ENCODE results near the gene PPP1R12C.

Gene PPP1R12C

DNA sequence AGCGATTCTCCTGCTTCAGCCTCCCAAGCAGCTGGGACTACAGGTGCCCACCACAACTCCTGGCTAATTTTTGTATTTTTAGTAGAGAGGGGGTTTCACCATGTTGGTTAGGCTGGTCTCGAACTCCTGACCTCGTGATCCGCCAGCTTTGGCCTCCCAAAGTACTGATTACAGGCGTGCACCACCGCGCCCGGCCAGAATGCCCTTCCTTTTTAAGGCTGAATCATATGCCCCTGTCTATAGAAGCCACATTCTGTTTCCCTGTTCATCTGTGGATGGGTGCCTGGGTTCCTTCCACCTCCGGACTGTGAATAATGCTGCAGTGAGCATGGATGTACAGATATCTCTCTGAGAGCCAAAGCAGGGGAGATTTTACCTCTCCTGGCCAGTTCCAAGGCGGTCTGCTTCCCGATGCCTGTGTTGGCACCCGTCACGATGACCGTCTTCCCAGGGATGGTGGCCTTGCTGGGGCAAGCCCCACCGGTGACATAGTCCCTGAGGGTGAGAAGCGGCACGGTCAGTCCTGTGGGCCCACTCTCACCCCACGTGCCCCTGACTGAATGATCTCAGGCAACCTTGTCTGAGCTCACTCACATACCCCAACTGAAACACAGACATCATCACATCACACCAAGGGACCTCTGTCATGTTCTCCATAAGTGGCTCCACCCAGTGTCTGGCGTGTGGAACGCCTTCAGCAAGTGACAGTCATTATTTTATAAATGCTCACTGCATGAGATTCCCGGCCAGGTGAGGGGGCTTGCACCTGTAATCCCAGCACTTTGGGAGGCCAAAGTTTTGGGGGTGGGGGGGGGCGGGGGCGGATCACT is 58.4 kb downstream of the PPP1R12C start:
- no peaks in the 10 kb centered on the region for H3K4me1 ChIP-seq (ENCODE audit: control insufficient read depth, low read depth, low read length)
- no peaks in the 10 kb centered on the region for H3K9me3 ChIP-seq (ENCODE audit: control insufficient read depth, low read depth, low read length)
- H3K36me3 ChIP-seq (ENCODE audit: control insufficient read depth, low read depth, low read length), result peaks cover 8% of the 10 kb centered on the region
- H3K4me3 ChIP-seq (ENCODE audit: low read length), result no peak overlapping the region
- H3K9ac ChIP-seq (ENCODE audit: low read length), result no peak overlapping the region
- H3K27me3 ChIP-seq (ENCODE audit: control insufficient read depth, insufficient read depth, low read length), result peaks cover 5% of the 10 kb centered on the region
- no peak overlapping the region for H3K27ac ChIP-seq (ENCODE audit: low read length)

- H3K27me3 ChIP-seq (ENCODE audit: control insufficient read depth, insufficient read depth, low read length), result no peaks in the 10 kb centered on the region
- no peak overlapping the region for H3K27ac ChIP-seq (ENCODE audit: low read length)
- no peaks in the 10 kb centered on the region for H3K4me1 ChIP-seq (ENCODE audit: control insufficient read depth, low read depth, low read length)
- H3K4me3 ChIP-seq (ENCODE audit: low read length), result no peak overlapping the region
- peaks cover 10% of the 10 kb centered on the region for H3K36me3 ChIP-seq (ENCODE audit: control insufficient read depth, low read depth, low read length)
- no peaks in the 10 kb centered on the region for H3K9me3 ChIP-seq (ENCODE audit: control insufficient read depth, low read depth, low read length)
- no peak overlapping the region for H3K9ac ChIP-seq (ENCODE audit: low read length)
These were observed 60.6 kb downstream of the PPP1R12C start for GRCh38 chr19:55056827-55057226.

GRCh38 chr19:55053735-55054134 is 63.7 kb downstream of the PPP1R12C start:
- H3K4me3 ChIP-seq (ENCODE audit: low read length), result no peak overlapping the region
- H3K4me1 ChIP-seq (ENCODE audit: control insufficient read depth, low read depth, low read length), result no peaks in the 10 kb centered on the region
- H3K27ac ChIP-seq (ENCODE audit: low read length), result no peak overlapping the region
- no peak overlapping the region for H3K9ac ChIP-seq (ENCODE audit: low read length)
- H3K36me3 ChIP-seq (ENCODE audit: control insufficient read depth, low read depth, low read length), result peaks cover 21% of the 10 kb centered on the region
- H3K9me3 ChIP-seq (ENCODE audit: control insufficient read depth, low read depth, low read length), result no peaks in the 10 kb centered on the region
- no peaks in the 10 kb centered on the region for H3K27me3 ChIP-seq (ENCODE audit: control insufficient read depth, insufficient read depth, low read length)

DNA sequence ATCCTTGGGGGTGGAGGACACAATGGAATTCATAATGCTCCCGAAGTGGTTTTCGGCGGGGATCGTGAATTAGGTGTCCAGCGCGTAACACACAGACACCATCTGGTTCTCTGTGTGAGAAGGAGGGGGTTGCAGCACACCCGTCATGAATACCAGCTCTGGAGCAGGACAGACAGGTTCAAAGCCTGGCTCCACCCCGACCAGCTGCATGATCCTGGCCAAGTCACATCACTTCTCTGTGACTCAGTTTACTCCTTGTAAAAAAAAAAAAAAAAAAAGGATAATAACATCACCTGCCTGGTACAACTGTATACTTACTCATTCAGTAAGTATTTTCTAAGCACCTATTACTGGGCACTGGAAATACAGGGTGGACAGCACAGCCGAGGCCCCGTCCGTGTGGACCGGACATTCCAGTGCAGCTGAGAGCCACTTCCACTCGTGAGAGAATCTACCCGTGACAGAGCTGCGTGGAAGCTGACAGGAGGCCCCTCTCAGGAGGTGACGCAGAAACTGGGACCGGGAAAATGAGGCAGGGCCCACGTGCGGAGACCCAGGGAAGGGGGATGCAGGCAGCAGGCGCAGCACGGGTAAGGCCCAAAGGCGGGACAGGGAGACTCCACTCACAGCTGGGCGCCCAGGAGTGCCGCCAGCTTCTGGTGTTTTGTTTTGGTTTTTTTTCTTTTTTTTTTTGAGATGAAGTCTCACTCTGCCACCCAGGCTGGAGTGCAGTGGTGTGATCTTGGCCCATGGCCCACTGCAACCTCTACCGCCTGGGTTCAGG is 66.5 kb downstream of the PPP1R12C start:
- no peak overlapping the region for H3K4me3 ChIP-seq (ENCODE audit: low read length)
- no peak overlapping the region for H3K9ac ChIP-seq (ENCODE audit: low read length)
- H3K4me1 ChIP-seq (ENCODE audit: control insufficient read depth, low read depth, low read length), result no peaks in the 10 kb centered on the region
- H3K9me3 ChIP-seq (ENCODE audit: control insufficient read depth, low read depth, low read length), result no peaks in the 10 kb centered on the region
- no peaks in the 10 kb centered on the region for H3K27me3 ChIP-seq (ENCODE audit: control insufficient read depth, insufficient read depth, low read length)
- no peak overlapping the region for H3K27ac ChIP-seq (ENCODE audit: low read length)
- peaks cover 46% of the 10 kb centered on the region for H3K36me3 ChIP-seq (ENCODE audit: control insufficient read depth, low read depth, low read length)

DNA sequence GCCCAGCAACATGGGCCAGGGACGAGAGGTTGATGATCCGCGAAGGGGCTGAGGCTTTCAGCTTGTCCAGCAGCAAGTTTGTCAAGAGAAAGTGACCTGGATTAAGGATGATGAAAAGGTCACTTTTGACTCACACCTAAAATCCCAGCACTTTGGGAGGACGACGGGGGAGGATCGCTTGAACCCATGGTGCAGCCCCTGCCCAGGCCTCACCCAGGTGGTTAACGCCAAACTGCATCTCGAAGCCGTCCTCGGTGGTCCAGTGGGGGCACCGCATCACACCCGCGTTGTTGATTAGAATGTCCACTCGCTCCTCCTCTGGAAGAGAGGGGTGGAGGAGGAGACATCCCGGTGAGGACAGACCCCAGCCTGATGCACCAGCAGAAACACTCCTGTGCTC is 69.0 kb downstream of the PPP1R12C start:
- H3K9ac ChIP-seq (ENCODE audit: low read length), result no peak overlapping the region
- H3K9me3 ChIP-seq (ENCODE audit: control insufficient read depth, low read depth, low read length), result no peaks in the 10 kb centered on the region
- no peaks in the 10 kb centered on the region for H3K4me1 ChIP-seq (ENCODE audit: control insufficient read depth, low read depth, low read length)
- no peak overlapping the region for H3K27ac ChIP-seq (ENCODE audit: low read length)
- peaks cover 53% of the 10 kb centered on the region for H3K36me3 ChIP-seq (ENCODE audit: control insufficient read depth, low read depth, low read length)
- no peaks in the 10 kb centered on the region for H3K27me3 ChIP-seq (ENCODE audit: control insufficient read depth, insufficient read depth, low read length)
- no peak overlapping the region for H3K4me3 ChIP-seq (ENCODE audit: low read length)

- Histone ChIP-seq H3K36me3 (ENCODE audit: control insufficient read depth, low read depth, low read length) (peaks cover 54% of the 10 kb centered on the region), H3K4me3 (ENCODE audit: low read length) (no peak overlapping the region), H3K4me1 (ENCODE audit: control insufficient read depth, low read depth, low read length) (no peaks in the 10 kb centered on the region), H3K9ac (ENCODE audit: low read length) (no peak overlapping the region), H3K27ac (ENCODE audit: low read length) (no peak overlapping the region), H3K27me3 (ENCODE audit: control insufficient read depth, insufficient read depth, low read length) (no peaks in the 10 kb centered on the region), H3K9me3 (ENCODE audit: control insufficient read depth, low read depth, low read length) (no peaks in the 10 kb centered on the region)
These were observed 69.5 kb downstream of the PPP1R12C start for GRCh38 chr19:55047951-55048350.

DNA sequence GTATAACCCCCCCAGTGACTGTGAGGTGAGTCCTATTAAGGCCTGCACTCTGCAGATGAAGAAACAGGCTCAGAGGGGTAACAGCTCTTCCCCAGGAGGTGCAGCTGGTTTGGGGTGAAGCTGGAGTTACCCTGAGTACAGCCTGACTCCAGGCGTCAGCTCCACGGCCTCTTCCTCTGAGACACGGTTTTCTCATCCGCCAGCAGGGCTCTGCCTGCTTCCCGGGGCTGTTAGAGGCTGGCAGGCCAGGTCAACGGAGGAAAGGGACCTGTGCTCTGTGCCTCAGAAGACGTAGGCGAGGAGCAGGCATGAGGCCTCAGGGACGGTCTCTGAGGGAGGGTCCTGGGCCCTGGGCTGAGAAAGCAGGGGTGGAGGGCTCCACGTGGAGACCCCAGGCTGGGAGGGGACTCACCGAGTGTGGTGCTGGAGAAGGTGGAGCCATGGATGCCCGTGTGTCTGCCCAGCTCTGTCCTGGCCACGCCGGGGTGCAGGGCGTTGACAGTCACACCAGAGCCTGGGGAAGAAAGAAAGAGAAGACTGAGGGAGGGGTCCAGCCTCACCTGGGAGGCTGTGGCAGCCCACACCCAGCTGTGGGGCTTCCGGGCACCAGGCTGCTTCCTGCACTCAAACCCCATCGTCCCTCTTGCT is 70.3 kb downstream of the PPP1R12C start:
- Histone ChIP-seq H3K4me3 (ENCODE audit: low read length) (no peak overlapping the region), H3K9ac (ENCODE audit: low read length) (no peak overlapping the region), H3K36me3 (ENCODE audit: control insufficient read depth, low read depth, low read length) (peaks cover 54% of the 10 kb centered on the region), H3K27ac (ENCODE audit: low read length) (no peak overlapping the region), H3K27me3 (ENCODE audit: control insufficient read depth, insufficient read depth, low read length) (no peaks in the 10 kb centered on the region), H3K9me3 (ENCODE audit: control insufficient read depth, low read depth, low read length) (no peaks in the 10 kb centered on the region), H3K4me1 (ENCODE audit: control insufficient read depth, low read depth, low read length) (no peaks in the 10 kb centered on the region)

- H3K4me3 ChIP-seq (ENCODE audit: low read length), result no peak overlapping the region
- no peak overlapping the region for H3K9ac ChIP-seq (ENCODE audit: low read length)
- H3K36me3 ChIP-seq (ENCODE audit: control insufficient read depth, low read depth, low read length), result peaks cover 45% of the 10 kb centered on the region
- H3K4me1 ChIP-seq (ENCODE audit: control insufficient read depth, low read depth, low read length), result no peaks in the 10 kb centered on the region
- no peaks in the 10 kb centered on the region for H3K27me3 ChIP-seq (ENCODE audit: control insufficient read depth, insufficient read depth, low read length)
- no peak overlapping the region for H3K27ac ChIP-seq (ENCODE audit: low read length)
- H3K9me3 ChIP-seq (ENCODE audit: control insufficient read depth, low read depth, low read length), result no peaks in the 10 kb centered on the region
These were observed 72.4 kb downstream of the PPP1R12C start for GRCh38 chr19:55044771-55045716.

- H3K27me3 ChIP-seq (ENCODE audit: control insufficient read depth, insufficient read depth, low read length), result no peaks in the 10 kb centered on the region
- H3K9me3 ChIP-seq (ENCODE audit: control insufficient read depth, low read depth, low read length), result no peaks in the 10 kb centered on the region
- peaks cover 45% of the 10 kb centered on the region for H3K36me3 ChIP-seq (ENCODE audit: control insufficient read depth, low read depth, low read length)
- H3K27ac ChIP-seq (ENCODE audit: low read length), result no peak overlapping the region
- H3K4me3 ChIP-seq (ENCODE audit: low read length), result no peak overlapping the region
- no peaks in the 10 kb centered on the region for H3K4me1 ChIP-seq (ENCODE audit: control insufficient read depth, low read depth, low read length)
- no peak overlapping the region for H3K9ac ChIP-seq (ENCODE audit: low read length)
These were observed 73.2 kb downstream of the PPP1R12C start for GRCh38 chr19:55044286-55044685.

- no peak overlapping the region for H3K4me3 ChIP-seq (ENCODE audit: low read length)
- H3K27me3 ChIP-seq (ENCODE audit: control insufficient read depth, insufficient read depth, low read length), result no peaks in the 10 kb centered on the region
- H3K9ac ChIP-seq (ENCODE audit: low read length), result no peak overlapping the region
- no peak overlapping the region for H3K27ac ChIP-seq (ENCODE audit: low read length)
- peaks cover 33% of the 10 kb centered on the region for H3K36me3 ChIP-seq (ENCODE audit: control insufficient read depth, low read depth, low read length)
- no peaks in the 10 kb centered on the region for H3K4me1 ChIP-seq (ENCODE audit: control insufficient read depth, low read depth, low read length)
- H3K9me3 ChIP-seq (ENCODE audit: control insufficient read depth, low read depth, low read length), result no peaks in the 10 kb centered on the region
These were observed 74.7 kb downstream of the PPP1R12C start for GRCh38 chr19:55042688-55043087.

- no peak overlapping the region for H3K4me3 ChIP-seq (ENCODE audit: low read length)
- H3K9ac ChIP-seq (ENCODE audit: low read length), result no peak overlapping the region
- no peaks in the 10 kb centered on the region for H3K9me3 ChIP-seq (ENCODE audit: control insufficient read depth, low read depth, low read length)
- peaks cover 30% of the 10 kb centered on the region for H3K36me3 ChIP-seq (ENCODE audit: control insufficient read depth, low read depth, low read length)
- no peak overlapping the region for H3K27ac ChIP-seq (ENCODE audit: low read length)
- no peaks in the 10 kb centered on the region for H3K4me1 ChIP-seq (ENCODE audit: control insufficient read depth, low read depth, low read length)
- H3K27me3 ChIP-seq (ENCODE audit: control insufficient read depth, insufficient read depth, low read length), result no peaks in the 10 kb centered on the region
These were observed 75.1 kb downstream of the PPP1R12C start for GRCh38 chr19:55042344-55042678.

Data from iPS-18a (cell line).